CD4-positive, alpha-beta T cell (primary cell): ENCODE data around the gene ZDBF2. TPM values are rescaled to one million over a fixed set of nuclear protein-coding genes. Genes with fewer than 3 reads are reported as not detected.
"Not testable (repeated sequence)": the region's sequence is repeated elsewhere in the genome, so short reads cannot be mapped to it uniquely, and the experiment has no call there.

Experiments
- ATAC-seq: fragments of 200-7000 bp; cut with Tn5 transposase; one replicate; pipeline ENCODE4 v1.10.0; 2022; ENCODE audit warnings: mild to moderate bottlenecking; ENCODE audit not compliant: poor library complexity
- CTCF ChIA-PET: fragments of 350-600 bp; sonication (Branson Sonifier 250); formaldehyde crosslinking; loops from one replicate; lab custom pipeline; 2021; ENCODE audit warnings: antibody characterized with exemption, inconsistent platforms; lab: Charles Lee
- POLR2A ChIA-PET: fragments of 350-600 bp; sonication (Branson Sonifier 250); formaldehyde crosslinking; loops from one replicate; lab custom pipeline; 2021; ENCODE audit warnings: antibody characterized with exemption, inconsistent platforms; lab: Charles Lee
- DNase-seq, 14 experiments: peaks; one replicate each; pipeline ENCODE4 v3.0.0-alpha.2; 2013 to 2020; ENCODE audit warnings: mixed read lengths in 2 of 14
- H3K27ac ChIP-seq, 2 donors: one replicate each; pipeline versions ENCODE4 v1.5.1 to v1.7.0; 2013; ENCODE audit warnings: low read length in 2 of 2, low read depth in 1 of 2, mild to moderate bottlenecking in 1 of 2
- H3K27me3 ChIP-seq, 2 experiments: 1 replicate in 1 of 2; 2 replicates in 1 of 2; pipeline versions ENCODE4 v1.6.1 to v1.7.0; 2013; ENCODE audit warnings: low read length in 2 of 2, control low read depth in 1 of 2, mild to moderate bottlenecking in 1 of 2, moderate library complexity in 1 of 2; ENCODE audit not compliant: insufficient read depth in 2 of 2, control insufficient read depth in 1 of 2
- H3K36me3 ChIP-seq: one replicate; pipeline ENCODE4 v1.6.1; 2013; ENCODE audit warnings: low read length, control low read depth; ENCODE audit not compliant: insufficient read depth
- H3K4me1 ChIP-seq: one replicate; pipeline ENCODE4 v1.6.1; 2013; ENCODE audit warnings: low read length, control low read depth; ENCODE audit not compliant: insufficient read depth
- H3K4me3 ChIP-seq: one replicate; pipeline ENCODE4 v1.5.1; 2013; ENCODE audit warnings: mild to moderate bottlenecking, low read length, moderate library complexity
- H3K9me3 ChIP-seq, 2 experiments: 1 replicate in 1 of 2; 2 replicates in 1 of 2; pipeline versions ENCODE4 v1.6.1 to v1.7.0; 2013; ENCODE audit warnings: low read length in 2 of 2, mild to moderate bottlenecking in 2 of 2, control low read depth in 1 of 2, moderate library complexity in 1 of 2; ENCODE audit not compliant: control insufficient read depth in 1 of 2, insufficient read depth in 1 of 2
- H3K27ac Mint-ChIP-seq: one replicate; pipeline ENCODE4 v1.8.0; 2020; ENCODE audit warnings: mixed read lengths
- H3K27me3 Mint-ChIP-seq: one replicate; pipeline ENCODE4 v1.8.0; 2021; ENCODE audit warnings: mixed read lengths
- H3K36me3 Mint-ChIP-seq: one replicate; pipeline ENCODE4 v1.8.0; 2021; ENCODE audit warnings: low read depth, mixed read lengths
- H3K4me1 Mint-ChIP-seq: one replicate; pipeline ENCODE4 v1.8.0; 2021; ENCODE audit warnings: low read depth, mixed read lengths
- H3K4me3 Mint-ChIP-seq: one replicate; pipeline ENCODE4 v1.8.0; 2020; ENCODE audit warnings: mild to moderate bottlenecking, mixed read lengths
- H3K9me3 Mint-ChIP-seq: one replicate; pipeline ENCODE4 v1.8.0; 2020; ENCODE audit warnings: mixed read lengths
- intact Hi-C, 2 experiments: fragments of 100-400 bp; cut with DNase I in 1 of 2; cut with micrococcal nuclease in 1 of 2; formaldehyde crosslinking; loops; one replicate each; pipeline versions ENCODE4 v1.15.1 to v1.9.0; 2023 to 2025; cut with DNase I, micrococcal nuclease
- total RNA-seq, 174 experiments: library from RNA in 2 of 174; stranded (reverse) in 2 of 174; gene quantifications; one replicate each; pipeline ENCODE4 v1.2.3 and lab custom pipeline; 2021 to 2026
- TF ChIP-seq, protein P1 (sequence below): fragments of 200-600 bp; IDR thresholded peaks from one replicate; pipeline ENCODE4 v1.8.0; 2022; ENCODE audit warnings: antibody characterized with exemption, mild to moderate bottlenecking

Gene ZDBF2
- total RNA-seq, 2 experiments from 2014 or later, result 28.7 to 29.7 TPM

DNA sequence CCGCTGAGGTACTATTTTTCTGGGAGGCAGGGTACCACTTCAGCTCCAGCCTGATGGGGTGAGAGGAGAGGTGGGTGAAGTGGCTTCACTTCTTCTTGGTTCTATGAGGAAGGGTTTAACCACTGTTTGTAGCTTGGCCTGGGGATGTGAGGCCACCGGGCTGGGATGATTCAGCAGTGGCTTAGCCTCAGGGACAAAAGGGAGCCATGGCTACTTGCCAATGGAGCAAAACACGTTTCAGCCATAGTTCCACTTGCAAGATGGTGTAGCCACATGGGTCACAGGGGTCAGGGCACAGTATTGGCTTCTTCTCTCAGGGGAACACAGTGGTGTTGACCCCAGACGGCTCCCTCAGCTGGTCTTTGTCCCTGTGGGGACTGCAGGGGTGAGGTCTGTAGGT, 14.9 kb downstream of the ZDBF2 start:
- H3K4me3 ChIP-seq, result no peak overlapping the region
- no peak overlapping the region for H3K27ac Mint-ChIP-seq
- H3K4me1 ChIP-seq, result no peaks in the 10 kb centered on the region
- peaks cover 9 to 11% of the 10 kb centered on the region in 2 experiments for H3K9me3 ChIP-seq
- ATAC-seq (no peak), DNase-seq (no peak)
- H3K9me3 Mint-ChIP-seq, result peaks cover 8% of the 10 kb centered on the region
- peaks cover 7% of the 10 kb centered on the region for H3K27me3 Mint-ChIP-seq
- TF ChIP-seq, protein P1, sequence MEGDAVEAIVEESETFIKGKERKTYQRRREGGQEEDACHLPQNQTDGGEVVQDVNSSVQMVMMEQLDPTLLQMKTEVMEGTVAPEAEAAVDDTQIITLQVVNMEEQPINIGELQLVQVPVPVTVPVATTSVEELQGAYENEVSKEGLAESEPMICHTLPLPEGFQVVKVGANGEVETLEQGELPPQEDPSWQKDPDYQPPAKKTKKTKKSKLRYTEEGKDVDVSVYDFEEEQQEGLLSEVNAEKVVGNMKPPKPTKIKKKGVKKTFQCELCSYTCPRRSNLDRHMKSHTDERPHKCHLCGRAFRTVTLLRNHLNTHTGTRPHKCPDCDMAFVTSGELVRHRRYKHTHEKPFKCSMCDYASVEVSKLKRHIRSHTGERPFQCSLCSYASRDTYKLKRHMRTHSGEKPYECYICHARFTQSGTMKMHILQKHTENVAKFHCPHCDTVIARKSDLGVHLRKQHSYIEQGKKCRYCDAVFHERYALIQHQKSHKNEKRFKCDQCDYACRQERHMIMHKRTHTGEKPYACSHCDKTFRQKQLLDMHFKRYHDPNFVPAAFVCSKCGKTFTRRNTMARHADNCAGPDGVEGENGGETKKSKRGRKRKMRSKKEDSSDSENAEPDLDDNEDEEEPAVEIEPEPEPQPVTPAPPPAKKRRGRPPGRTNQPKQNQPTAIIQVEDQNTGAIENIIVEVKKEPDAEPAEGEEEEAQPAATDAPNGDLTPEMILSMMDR, result no peak
- H3K36me3 ChIP-seq, result peaks cover 4% of the 10 kb centered on the region
- no peaks in the 10 kb centered on the region for H3K27me3 ChIP-seq
- no peak overlapping the region for H3K4me3 Mint-ChIP-seq
- intact Hi-C loops, result no loop called here
- POLR2A ChIA-PET, result no interaction called here
- H3K4me1 Mint-ChIP-seq, result no peaks in the 10 kb centered on the region
- CTCF ChIA-PET, result no interaction called here
- H3K36me3 Mint-ChIP-seq, result peaks cover 94% of the 10 kb centered on the region
- no peak overlapping the region for H3K27ac ChIP-seq

DNA sequence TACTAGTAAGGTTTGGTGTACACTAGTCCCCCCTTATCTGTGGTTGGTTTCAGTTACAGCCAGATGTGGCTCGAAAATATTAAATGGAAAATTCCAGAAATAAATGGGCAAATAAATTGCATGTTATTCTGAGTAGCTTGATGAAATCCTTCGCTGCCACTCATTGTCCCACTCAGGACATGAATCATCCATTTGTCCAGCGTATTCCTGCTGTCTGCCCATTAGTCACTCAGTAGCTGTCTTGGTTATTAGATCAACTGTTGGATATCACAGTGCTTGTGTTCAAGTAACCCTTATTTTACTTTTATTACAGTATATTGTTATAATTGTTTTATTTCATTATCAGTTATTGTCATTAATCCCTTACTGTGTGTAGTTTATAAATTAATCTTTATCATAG, 21.7 kb downstream of the ZDBF2 start:
- Mint-ChIP-seq H3K36me3 (peaks cover 74% of the 10 kb centered on the region), H3K9me3 (no peaks in the 10 kb centered on the region), H3K27me3 (no peaks in the 10 kb centered on the region), H3K4me3 (no peak overlapping the region), H3K27ac (no peak overlapping the region), H3K4me1 (no peaks in the 10 kb centered on the region)
- TF ChIP-seq, protein P1, result no peak
- DNase-seq (no peak), ATAC-seq (no peak)
- Histone ChIP-seq H3K4me1 (no peaks in the 10 kb centered on the region), H3K27ac (no peak overlapping the region), H3K9me3 (no peaks in the 10 kb centered on the region), H3K36me3 (peaks cover 4% of the 10 kb centered on the region), H3K27me3 (no peaks in the 10 kb centered on the region), H3K4me3 (no peak overlapping the region)
- intact Hi-C loops, result no loop called here
- CTCF ChIA-PET, result no interaction called here
- POLR2A ChIA-PET, result no interaction called here

DNA sequence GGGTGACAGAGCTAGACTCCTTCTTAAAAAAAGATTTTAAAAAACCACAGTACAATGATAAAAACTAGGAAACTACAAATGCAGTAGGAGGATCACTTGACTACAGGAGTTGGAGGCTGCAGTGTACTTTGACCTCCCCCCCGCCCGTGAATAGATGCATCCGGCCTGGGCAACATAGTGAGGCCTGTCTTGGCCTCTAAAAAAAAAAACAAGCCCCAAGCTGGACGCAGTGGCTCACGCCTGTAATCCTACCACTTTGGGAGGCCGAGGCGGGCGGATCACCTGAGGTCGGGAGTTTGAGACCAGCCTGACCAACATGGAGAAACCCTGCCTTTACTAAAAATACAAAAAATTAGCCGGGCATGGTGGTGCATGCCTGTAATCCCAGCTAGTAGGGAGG, 25.1 kb downstream of the ZDBF2 start:
- H3K27me3 ChIP-seq, H3K9me3 Mint-ChIP-seq, ATAC-seq, POLR2A ChIA-PET, H3K27ac ChIP-seq, H3K27me3 Mint-ChIP-seq, H3K4me3 ChIP-seq, H3K4me3 Mint-ChIP-seq, intact Hi-C loops, H3K9me3 ChIP-seq, H3K4me1 Mint-ChIP-seq, H3K36me3 ChIP-seq, DNase-seq, H3K27ac Mint-ChIP-seq, H3K4me1 ChIP-seq, CTCF ChIA-PET: not testable (repeated sequence)
- H3K36me3 Mint-ChIP-seq, result peaks cover 63% of the 10 kb centered on the region

DNA sequence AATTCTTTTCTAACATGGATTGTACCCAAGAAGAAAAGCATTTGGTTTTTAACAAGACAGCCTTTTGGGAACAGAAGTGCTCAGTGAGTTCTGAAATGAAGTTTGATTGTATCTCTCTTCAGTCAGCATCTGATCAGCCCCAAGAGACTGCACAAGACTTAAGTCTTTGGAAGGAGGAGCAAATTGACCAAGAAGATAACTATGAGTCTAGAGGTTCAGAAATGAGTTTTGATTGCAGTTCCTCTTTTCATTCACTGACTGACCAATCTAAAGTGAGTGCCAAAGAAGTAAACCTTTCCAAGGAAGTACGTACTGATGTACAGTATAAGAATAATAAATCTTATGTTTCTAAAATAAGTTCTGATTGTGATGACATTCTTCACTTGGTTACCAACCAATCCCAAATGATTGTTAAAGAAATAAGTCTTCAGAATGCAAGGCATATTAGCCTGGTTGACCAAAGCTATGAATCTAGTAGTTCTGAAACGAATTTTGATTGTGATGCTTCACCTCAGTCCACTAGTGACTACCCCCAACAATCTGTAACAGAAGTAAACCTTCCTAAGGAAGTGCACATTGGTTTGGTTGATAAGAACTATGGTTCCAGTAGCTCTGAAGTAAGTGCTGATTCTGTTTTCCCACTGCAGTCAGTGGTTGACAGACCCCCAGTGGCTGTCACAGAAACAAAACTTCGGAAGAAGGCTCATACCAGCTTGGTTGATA, 31.2 kb downstream of the ZDBF2 start:
- intact Hi-C loops, result no loop called here
- Histone ChIP-seq H3K36me3 (peaks cover 4% of the 10 kb centered on the region), H3K4me1 (no peaks in the 10 kb centered on the region), H3K27me3 (no peaks in the 10 kb centered on the region), H3K4me3 (no peak overlapping the region), H3K9me3 (no peaks in the 10 kb centered on the region), H3K27ac (no peak overlapping the region)
- no peak for DNase-seq
- no peaks in the 10 kb centered on the region for H3K4me1 Mint-ChIP-seq
- ChIA-PET POLR2A (no interaction called here), CTCF (no interaction called here)
- no peak overlapping the region for H3K27ac Mint-ChIP-seq
- TF ChIP-seq, protein P1, result no peak
- no peak overlapping the region for H3K4me3 Mint-ChIP-seq
- no peaks in the 10 kb centered on the region for H3K27me3 Mint-ChIP-seq
- peaks cover 59% of the 10 kb centered on the region for H3K36me3 Mint-ChIP-seq
- H3K9me3 Mint-ChIP-seq, result peaks cover 2% of the 10 kb centered on the region
- no peak for ATAC-seq
